Activated CD4-positive, alpha-beta T cell treated with anti-CD3 and anti-CD28 coated beads for 4 hours (primary cell): Measurements from ENCODE around the gene SH2D1B.

ENCODE experiments used
- DNase-seq, 2 donors: peaks; one replicate each; pipeline ENCODE4 v3.0.0-alpha.2; 2020

The SH2D1B gene

DNA sequence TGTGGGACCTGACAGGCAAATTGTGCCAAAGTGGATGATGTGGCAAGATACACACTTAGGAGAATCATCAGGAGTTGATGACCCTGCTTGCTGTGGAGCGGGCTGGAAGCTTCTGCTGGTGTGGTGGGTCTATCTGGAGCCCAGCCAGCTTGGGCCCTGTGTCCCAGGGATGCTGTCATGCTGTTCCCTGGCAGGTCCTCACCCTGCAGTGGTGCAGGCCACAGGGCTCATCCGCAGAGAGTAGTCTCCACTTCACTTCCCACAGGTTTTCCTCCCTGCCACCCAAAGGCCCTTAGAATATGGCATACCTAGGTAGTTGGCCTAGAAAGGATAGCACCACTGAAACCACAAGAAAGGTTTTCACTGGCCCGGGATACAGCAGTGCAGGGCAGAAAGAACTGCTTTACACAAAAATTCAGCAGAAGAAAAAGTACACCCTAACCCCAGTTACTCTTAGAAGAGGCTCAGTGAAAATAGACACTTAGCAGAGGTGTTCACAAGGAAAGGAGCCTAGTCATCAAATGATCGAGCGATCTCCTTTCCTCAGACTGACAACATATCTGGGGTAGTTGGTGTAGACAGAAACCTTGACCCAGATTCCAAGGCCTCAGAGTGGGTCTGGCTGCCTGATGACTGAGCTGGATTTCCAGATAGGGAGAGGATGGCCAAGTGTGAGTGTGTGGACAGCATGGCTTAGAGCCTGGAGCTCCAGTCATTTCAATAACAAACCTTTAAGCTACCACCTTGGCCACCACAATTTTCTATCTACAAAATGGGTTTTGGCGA lies 31.7 kb downstream of the SH2D1B start:
- DNase-seq = no peak

- no peak for DNase-seq
These were observed 35.2 kb downstream of the SH2D1B start, which contains the start of gene SPATA46 for GRCh38 chr1:162376691-162377090. SPATA46 (minus strand) TSS chr1:162376854; CDS start chr1:162376790, 64 bp downstream.

DNA sequence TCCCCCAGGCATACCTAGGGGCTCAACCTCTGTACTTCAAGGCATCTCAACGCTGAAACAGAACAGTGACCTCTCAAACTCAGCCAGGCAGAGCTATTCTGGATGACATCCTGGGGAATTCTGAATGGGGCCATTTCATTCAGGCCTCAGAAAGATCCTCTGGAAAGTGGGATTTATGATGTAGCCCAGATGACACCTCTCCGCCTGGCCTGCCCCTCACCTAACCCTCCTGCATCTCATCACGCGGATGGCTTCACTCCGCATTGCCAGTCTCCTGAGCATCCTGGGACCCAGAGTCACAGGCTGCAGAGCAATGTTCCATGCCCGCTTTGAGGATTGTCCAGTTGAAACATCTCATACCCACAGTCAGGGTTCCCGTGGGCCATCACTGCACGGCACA lies 36.5 kb downstream of the SH2D1B start:
- no peak for DNase-seq

GRCh38 chr1:162374406-162374805 lies 37.5 kb downstream of the SH2D1B start:
- no peak for DNase-seq

DNA sequence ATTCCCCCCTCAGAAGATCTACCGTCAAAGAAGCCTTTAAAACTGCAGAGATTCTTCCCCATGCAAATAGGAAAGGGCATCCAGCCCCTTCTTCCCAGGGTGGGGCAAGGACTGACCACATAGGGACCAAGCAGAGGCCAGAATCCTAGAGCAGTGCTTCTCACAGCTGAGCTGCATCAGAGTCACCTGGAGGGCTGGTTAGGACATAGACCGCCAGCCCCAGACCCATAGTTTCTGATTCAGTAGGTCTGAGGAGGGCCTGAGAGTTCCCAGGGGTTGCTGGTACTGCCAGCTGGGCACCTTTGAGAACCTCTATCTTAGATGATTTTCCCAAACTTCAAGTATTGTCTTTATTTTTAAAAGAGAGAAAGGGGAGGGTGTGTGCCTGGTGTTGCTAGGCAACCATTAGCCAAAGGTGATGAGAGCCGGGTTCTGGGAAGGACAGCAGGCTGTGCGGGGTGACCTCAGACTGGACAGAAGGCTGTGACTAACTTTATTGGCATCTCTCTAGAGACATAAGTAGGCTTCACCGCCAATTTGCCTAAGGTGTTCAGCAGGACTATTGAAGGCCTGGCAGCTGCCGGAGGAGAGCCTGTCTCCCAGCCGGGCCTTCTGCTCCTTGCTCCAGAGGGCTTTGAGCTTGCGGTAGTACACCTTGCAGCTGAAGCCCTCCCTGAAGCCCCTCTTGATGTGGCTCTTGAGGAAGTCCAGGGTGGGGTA lies 38.2 kb downstream of the SH2D1B start:
- no peak for DNase-seq

- no peak for DNase-seq
These were observed 38.9 kb downstream of the SH2D1B start for GRCh38 chr1:162373072-162373427.

GRCh38 chr1:162372159-162373071 lies 39.5 kb downstream of the SH2D1B start:
- no peak for DNase-seq

DNA sequence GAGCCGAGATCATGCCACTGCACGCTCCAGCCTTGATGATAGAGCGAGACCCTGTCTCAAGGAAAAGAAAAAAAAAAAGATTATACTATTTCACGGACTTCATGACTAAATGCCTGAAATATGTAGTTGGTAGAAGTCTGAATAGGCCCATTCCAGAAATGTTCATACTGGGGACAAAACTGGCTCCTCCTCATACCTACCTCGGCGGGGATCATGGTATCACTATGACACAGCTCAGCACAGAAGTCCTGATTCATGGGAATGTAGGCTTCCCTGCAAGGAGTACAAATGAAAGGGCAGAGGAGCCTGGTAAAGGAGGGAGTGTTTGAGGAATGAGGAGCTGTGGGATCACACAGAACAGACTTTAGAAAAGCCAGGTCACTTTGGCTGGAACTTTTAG lies 40.3 kb downstream of the SH2D1B start:
- no peak for DNase-seq

GRCh38 chr1:162370721-162371120 lies 41.2 kb downstream of the SH2D1B start:
- no peak for DNase-seq

- no peak for DNase-seq
These were observed 41.8 kb downstream of the SH2D1B start for GRCh38 chr1:162370161-162370560.

- no peak for DNase-seq
These were observed 42.4 kb downstream of the SH2D1B start for GRCh38 chr1:162369571-162369970.

DNA sequence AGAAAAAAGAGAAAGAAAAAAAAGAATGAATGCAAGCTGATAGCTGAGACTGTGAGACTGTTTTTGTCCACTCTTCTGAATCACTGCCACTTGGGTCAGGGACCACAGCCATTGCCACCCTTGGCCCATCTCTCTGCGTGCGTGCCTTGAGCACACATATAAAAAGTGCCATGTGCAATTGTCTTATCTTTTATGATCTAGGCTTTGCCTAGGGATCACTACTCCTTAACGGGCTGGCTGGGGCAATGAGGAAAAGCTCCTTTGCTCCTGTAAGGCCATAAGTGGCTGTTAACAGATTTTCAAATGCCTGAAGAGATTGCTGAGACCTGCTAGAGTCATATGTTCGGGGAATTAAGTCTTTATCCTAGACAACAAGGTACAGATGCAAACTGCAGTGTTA lies 43.5 kb downstream of the SH2D1B start:
- DNase-seq = no peak

GRCh38 chr1:162367772-162368171 lies 44.2 kb downstream of the SH2D1B start:
- DNase-seq = no peak

GRCh38 chr1:162367073-162367472 lies 44.9 kb downstream of the SH2D1B start:
- no peak for DNase-seq

DNA sequence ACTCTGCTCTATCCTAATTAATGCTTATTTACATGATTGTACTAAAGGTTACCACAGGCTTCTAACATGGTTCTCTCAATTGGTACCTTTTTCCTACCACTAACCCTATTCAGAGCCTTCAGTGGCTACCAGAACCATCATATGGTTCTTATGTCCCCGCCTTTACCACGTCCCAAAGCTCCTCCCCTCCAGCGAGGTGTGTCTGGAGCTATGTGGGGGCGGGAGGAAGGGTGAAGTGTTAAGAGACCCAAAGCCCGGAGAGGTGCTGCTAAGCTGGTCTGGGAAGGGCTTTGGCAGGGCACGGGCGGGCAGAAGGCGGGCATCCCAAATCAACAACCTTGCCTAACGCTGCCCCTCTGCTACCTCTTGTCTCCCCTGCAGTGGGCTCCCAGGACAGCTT lies 45.3 kb downstream of the SH2D1B start:
- DNase-seq = no peak

DNA sequence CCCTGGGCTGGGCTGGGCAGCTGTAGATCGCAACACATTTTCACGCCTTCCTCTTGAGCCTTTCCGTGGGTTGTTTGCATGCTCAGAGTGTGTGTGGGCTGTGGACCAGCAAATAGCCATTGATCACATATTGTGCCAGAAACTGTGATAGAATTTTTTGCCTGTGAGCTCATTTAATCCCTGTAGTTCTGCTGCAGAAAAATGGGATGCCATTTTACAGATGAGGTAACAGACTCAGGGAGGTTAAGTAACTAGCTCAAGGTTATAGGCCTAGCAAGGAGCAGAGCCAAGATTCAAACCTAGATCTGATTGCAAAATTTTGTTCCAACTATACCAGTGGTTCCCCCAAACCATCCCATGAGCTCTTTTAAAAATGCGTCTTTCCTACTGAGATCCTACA lies 45.8 kb downstream of the SH2D1B start:
- DNase-seq = no peak

- no peak for DNase-seq
These were observed 46.5 kb downstream of the SH2D1B start for GRCh38 chr1:162365284-162366020.

- no peak for DNase-seq
These were observed 47.4 kb downstream of the SH2D1B start for GRCh38 chr1:162364498-162364897.

DNA sequence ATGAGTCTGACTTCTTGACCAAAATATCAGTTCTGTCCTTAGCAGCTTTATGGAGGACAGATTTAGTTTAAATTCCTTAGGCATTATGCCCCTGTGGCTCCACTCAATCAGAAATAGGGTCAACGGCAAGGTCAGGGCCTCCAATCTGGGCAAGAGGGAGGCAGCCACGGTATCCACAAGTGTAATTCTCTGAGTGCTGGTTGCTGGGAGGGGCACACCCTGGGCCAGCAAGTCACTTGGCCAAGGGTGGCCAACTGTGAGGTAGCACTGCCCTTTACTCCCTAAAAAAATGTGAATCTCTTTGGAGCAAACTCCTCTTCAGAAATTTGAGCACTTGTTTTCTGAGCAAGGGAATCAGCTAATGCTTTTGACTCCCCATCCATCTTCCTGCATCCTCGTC lies 48.1 kb downstream of the SH2D1B start:
- DNase-seq = no peak

- DNase-seq = no peak
These were observed 50.6 kb downstream of the SH2D1B start for GRCh38 chr1:162361349-162361748.

DNA sequence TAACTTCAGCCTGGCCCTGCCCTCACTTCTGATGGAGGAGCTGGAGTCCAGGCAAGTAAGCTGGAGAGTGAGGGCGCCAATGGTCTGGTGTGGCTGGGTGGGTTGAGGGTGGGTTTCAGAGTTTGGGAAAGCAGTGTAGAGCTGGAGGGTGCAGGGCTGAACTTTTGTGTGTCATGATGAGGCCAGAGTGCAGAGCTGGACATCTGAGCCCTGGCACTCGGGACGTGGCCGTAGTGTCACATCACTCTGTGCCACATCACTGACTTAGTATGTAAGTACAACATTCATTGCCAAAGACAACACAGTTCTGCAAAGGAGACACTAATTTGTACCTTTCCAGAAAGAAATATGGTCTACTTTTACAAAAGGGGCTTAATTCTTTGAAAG lies 51.1 kb downstream of the SH2D1B start:
- DNase-seq = no peak

GRCh38 chr1:162360237-162360873 lies 51.6 kb downstream of the SH2D1B start:
- no peak for DNase-seq
